OCI-LY3 (cell line): ENCODE results near the gene KIRREL1.

ENCODE experiments used
- H2AFZ ChIP-seq: fragments of 200-600, 300-600 bp; shearing (Covaris generic); 2 replicates; pipeline ENCODE4 v1.6.0; 2014; ENCODE audit warnings: antibody characterized with exemption, low read depth, low read length
- H3K27ac ChIP-seq: fragments of 200-600, 300-600 bp; sonication (generic); 2 replicates; pipeline ENCODE4 v1.5.1; 2014; ENCODE audit warnings: mild to moderate bottlenecking, low read length, moderate library complexity, mixed read lengths
- H3K27me3 ChIP-seq: fragments of 200-600, 300-600 bp; sonication (generic); 2 replicates; pipeline ENCODE4 v1.6.1; 2014; ENCODE audit warnings: low read depth, low read length, mixed read lengths
- H3K36me3 ChIP-seq: fragments of 200-600, 300-600 bp; sonication (generic); replicated peaks from 2 replicates; pipeline ENCODE3; 2014; ENCODE audit warnings: low read depth, low read length, mixed read lengths
- H3K4me1 ChIP-seq: fragments of 300-600, 200-600 bp; sonication (generic); 2 replicates; pipeline ENCODE4 v1.6.1; 2014; ENCODE audit warnings: low read length, mixed read lengths
- H3K4me2 ChIP-seq: fragments of 200-600, 300-600 bp; sonication (generic); 2 replicates; pipeline ENCODE4 v1.6.1; 2014; ENCODE audit warnings: low read length, mixed read lengths
- H3K4me3 ChIP-seq: fragments of 300-600, 200-600 bp; sonication (generic); 2 replicates; pipeline ENCODE4 v1.5.1; 2014; ENCODE audit warnings: antibody characterized with exemption, mild to moderate bottlenecking, low read length, moderate library complexity
- H3K79me2 ChIP-seq: fragments of 300-600, 200-600 bp; shearing (Covaris generic); 2 replicates; pipeline ENCODE4 v1.6.1; 2014; ENCODE audit warnings: mild to moderate bottlenecking, low read length, mixed read lengths
- H3K9ac ChIP-seq: fragments of 300-600, 200-600 bp; shearing (Covaris generic); 2 replicates; pipeline ENCODE4 v1.6.0; 2014; ENCODE audit warnings: mild to moderate bottlenecking, low read length, moderate library complexity
- H3K9me3 ChIP-seq: fragments of 200-600, 300-600 bp; shearing (Covaris generic); 2 replicates; pipeline ENCODE4 v1.6.1; 2014; ENCODE audit warnings: low read length, mixed read lengths; ENCODE audit not compliant: insufficient read depth
- H4K20me1 ChIP-seq: fragments of 200-600, 300-600 bp; sonication (generic); 2 replicates; pipeline ENCODE4 v1.6.1; 2016; ENCODE audit warnings: low read length, mixed read lengths; ENCODE audit not compliant: insufficient read depth
- EZH2phosphoT487 ChIP-seq: fragments of 200-600 bp; shearing (Covaris generic); IDR thresholded peaks from 2 replicates; pipeline ENCODE4 v1.6.1; 2018; ENCODE audit warnings: antibody characterized with exemption, mixed run types, low read depth
- TF ChIP-seq, protein P1 (sequence below): fragments of 200-600, 300-600 bp; sonication (generic); IDR thresholded peaks from 2 replicates; pipeline ENCODE4 v1.5.1; 2014; ENCODE audit warnings: antibody characterized with exemption, low read length, low read depth

The KIRREL1 gene

DNA sequence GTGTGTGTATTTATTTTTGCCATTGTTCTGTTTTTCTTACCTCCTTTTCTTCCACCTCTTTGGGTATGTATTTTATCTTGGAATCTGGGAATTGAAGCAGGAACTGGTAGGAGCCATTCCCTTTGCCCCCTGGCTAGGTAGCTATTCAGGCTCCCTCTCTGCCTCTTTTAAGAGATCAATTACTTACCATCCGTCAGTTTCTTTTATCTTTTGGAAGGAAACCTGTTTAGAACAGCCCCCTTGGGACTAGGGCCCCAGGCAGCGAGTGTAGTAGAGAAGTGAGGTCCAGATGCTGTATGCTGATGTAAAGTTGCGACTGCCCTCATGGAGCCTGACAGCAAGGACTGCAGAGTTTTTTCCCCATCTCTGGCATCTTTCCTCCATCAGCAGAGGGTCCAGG, 41.6 kb downstream of the KIRREL1 start:
- H3K36me3 ChIP-seq, result no peaks in the 10 kb centered on the region
- H4K20me1 ChIP-seq, result no peaks in the 10 kb centered on the region
- no peak overlapping the region for H3K4me2 ChIP-seq
- H3K9me3 ChIP-seq, result no peaks in the 10 kb centered on the region
- peaks cover 35% of the 10 kb centered on the region for H3K27me3 ChIP-seq
- no peak overlapping the region for H3K4me3 ChIP-seq
- no peaks in the 10 kb centered on the region for H3K79me2 ChIP-seq
- no peak overlapping the region for H3K9ac ChIP-seq
- no peak overlapping the region for H2AFZ ChIP-seq
- H3K27ac ChIP-seq, result no peak overlapping the region
- H3K4me1 ChIP-seq, result no peaks in the 10 kb centered on the region
- TF ChIP-seq, protein P1, sequence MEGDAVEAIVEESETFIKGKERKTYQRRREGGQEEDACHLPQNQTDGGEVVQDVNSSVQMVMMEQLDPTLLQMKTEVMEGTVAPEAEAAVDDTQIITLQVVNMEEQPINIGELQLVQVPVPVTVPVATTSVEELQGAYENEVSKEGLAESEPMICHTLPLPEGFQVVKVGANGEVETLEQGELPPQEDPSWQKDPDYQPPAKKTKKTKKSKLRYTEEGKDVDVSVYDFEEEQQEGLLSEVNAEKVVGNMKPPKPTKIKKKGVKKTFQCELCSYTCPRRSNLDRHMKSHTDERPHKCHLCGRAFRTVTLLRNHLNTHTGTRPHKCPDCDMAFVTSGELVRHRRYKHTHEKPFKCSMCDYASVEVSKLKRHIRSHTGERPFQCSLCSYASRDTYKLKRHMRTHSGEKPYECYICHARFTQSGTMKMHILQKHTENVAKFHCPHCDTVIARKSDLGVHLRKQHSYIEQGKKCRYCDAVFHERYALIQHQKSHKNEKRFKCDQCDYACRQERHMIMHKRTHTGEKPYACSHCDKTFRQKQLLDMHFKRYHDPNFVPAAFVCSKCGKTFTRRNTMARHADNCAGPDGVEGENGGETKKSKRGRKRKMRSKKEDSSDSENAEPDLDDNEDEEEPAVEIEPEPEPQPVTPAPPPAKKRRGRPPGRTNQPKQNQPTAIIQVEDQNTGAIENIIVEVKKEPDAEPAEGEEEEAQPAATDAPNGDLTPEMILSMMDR, result no peak
- no peak for TF ChIP-seq EZH2phosphoT487

DNA sequence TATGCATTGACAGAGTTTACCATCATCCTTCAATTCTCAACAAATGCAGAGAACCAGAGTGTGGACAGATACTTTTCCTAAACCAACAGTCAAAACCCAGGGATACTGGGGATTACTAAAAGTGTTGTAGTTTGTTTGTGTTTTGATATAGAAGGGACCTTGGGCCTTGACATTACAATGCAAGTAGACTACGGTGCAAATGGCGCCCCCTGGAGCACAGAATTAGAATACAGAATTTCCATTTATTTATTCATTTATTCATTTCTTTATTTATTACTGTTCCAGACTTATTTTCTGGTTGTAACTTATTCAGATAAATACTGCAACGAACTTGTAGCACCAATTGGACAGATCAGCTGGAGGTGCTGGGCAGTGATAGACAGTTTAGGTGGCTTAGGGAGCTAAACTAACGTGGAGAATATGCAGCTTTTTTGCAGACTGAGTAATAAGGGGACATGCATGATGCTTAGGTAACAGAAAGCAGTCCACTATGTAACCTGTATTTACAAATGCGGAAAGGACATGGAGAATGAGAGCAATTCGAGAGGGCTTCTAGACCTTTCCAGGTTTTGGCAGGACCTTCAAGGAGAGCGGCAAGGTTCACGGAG, 42.6 kb downstream of the KIRREL1 start:
- Histone ChIP-seq H3K9me3 (no peaks in the 10 kb centered on the region), H3K27me3 (peaks cover 37% of the 10 kb centered on the region), H3K9ac (no peak overlapping the region), H3K79me2 (no peaks in the 10 kb centered on the region), H3K4me1 (no peaks in the 10 kb centered on the region), H3K4me2 (no peak overlapping the region), H3K36me3 (no peaks in the 10 kb centered on the region), H3K4me3 (no peak overlapping the region), H3K27ac (no peak overlapping the region), H4K20me1 (no peaks in the 10 kb centered on the region), H2AFZ (no peak overlapping the region)
- TF ChIP-seq EZH2phosphoT487, result no peak
- TF ChIP-seq, protein P1, result peak; percentile 89

DNA sequence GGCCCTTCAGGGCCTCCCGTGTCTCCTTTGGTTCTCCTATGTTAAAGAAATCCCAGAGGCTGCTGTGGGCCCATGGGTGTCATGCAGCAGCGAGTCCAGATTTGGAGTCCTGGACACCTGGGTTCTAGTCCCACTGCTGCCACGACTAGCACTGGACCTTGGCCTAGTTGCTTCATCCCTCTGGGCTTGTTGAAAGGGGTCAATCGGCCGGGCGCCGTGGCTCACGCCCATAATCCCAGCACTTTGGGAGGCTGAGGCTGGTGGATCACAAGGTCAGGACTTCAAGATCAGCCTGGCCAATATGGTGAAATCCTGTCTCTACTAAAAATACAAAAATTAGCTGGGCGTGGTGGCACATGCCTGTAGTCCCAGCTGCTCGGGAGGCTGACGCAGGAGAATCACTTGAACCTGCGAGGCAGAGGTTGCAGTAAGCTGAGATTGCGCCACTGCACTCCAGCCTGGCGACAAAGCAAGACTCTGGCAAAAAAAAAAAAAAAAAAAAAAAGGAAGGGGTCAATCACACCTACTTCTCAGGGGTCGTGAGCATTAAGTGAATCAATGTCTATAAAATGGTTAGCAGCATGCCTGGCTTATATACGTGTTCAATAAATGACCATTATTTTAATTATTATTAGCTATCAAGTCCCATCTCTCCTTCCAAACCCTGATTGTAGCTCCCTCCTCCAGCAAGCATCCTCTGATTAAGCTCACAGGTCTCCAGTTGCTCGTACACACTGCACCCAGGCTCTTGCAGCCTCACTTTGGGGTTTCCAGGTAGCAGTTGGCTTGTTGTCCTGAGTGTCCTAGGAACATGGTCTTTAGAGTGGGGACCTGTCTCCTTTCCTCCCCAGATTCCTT, 43.8 kb downstream of the KIRREL1 start:
- no peak overlapping the region for H3K4me3 ChIP-seq
- no peak overlapping the region for H3K4me2 ChIP-seq
- peaks cover 40% of the 10 kb centered on the region for H3K27me3 ChIP-seq
- H3K27ac ChIP-seq, result no peak overlapping the region
- TF ChIP-seq, protein P1, result no peak
- TF ChIP-seq EZH2phosphoT487, result no peak
- no peaks in the 10 kb centered on the region for H4K20me1 ChIP-seq
- H3K9me3 ChIP-seq, result no peaks in the 10 kb centered on the region
- H3K4me1 ChIP-seq, result no peaks in the 10 kb centered on the region
- H2AFZ ChIP-seq, result no peak overlapping the region
- no peak overlapping the region for H3K9ac ChIP-seq
- H3K36me3 ChIP-seq, result no peaks in the 10 kb centered on the region
- no peaks in the 10 kb centered on the region for H3K79me2 ChIP-seq

DNA sequence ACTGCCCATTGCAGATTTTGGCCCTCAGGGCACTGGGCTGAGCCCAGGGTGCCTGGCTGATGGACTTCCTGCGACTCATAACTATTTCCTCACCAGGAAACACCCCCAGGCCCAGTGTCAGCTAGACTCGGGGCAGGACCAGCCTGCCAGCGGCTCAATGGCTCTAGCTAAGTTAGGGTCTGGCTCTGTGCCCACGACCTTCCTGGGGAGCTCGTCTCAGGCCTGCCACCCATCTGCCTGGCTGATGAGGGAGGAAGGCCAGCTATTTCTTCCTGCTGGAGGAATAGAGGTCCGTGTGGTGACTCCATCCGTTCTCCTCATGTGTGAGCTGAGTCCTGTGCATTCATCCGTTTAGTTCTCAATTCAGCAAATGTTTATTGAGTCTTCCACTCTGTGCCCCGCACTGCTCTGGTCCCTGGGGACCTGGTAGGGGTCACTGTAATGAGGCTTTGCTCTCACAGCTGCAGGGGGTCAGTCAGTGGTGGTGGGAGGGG, 44.5 kb downstream of the KIRREL1 start:
- H3K4me3 ChIP-seq, result no peak overlapping the region
- H2AFZ ChIP-seq, result no peak overlapping the region

More for the DNA sequence above, 44.5 kb downstream of the KIRREL1 start:
- TF ChIP-seq, protein P1, result no peak
- no peak for TF ChIP-seq EZH2phosphoT487
- H3K36me3 ChIP-seq, result no peaks in the 10 kb centered on the region
- H3K79me2 ChIP-seq, result no peaks in the 10 kb centered on the region
- H3K27ac ChIP-seq, result no peak overlapping the region
- no peak overlapping the region for H3K9ac ChIP-seq
- no peaks in the 10 kb centered on the region for H3K4me1 ChIP-seq
- no peaks in the 10 kb centered on the region for H3K9me3 ChIP-seq
- H3K4me2 ChIP-seq, result no peak overlapping the region
- H4K20me1 ChIP-seq, result no peaks in the 10 kb centered on the region
- H3K27me3 ChIP-seq, result peaks cover 40% of the 10 kb centered on the region
